IPS-18a (cell line): ENCODE measurements around the gene RALGPS2.
A peak's percentile ranks its signal among the peaks of the same experiment; 100 is the strongest.

ENCODE experiments used
- H3K27ac ChIP-seq: one replicate; pipeline ENCODE4 v1.5.1; 2013; ENCODE audit warnings: low read length
- H3K27me3 ChIP-seq: one replicate; pipeline ENCODE4 v1.6.1; 2013; ENCODE audit warnings: mild to moderate bottlenecking, low read length; ENCODE audit not compliant: control insufficient read depth, insufficient read depth
- H3K36me3 ChIP-seq: one replicate; pipeline ENCODE4 v1.6.1; 2013; ENCODE audit warnings: low read depth, low read length; ENCODE audit not compliant: control insufficient read depth
- H3K4me1 ChIP-seq: one replicate; pipeline ENCODE4 v1.6.1; 2013; ENCODE audit warnings: low read depth, low read length; ENCODE audit not compliant: control insufficient read depth
- H3K4me3 ChIP-seq: one replicate; pipeline ENCODE4 v1.5.1; 2013; ENCODE audit warnings: low read length
- H3K9ac ChIP-seq: one replicate; pipeline ENCODE4 v1.6.1; 2013; ENCODE audit warnings: mild to moderate bottlenecking, low read length, moderate library complexity
- H3K9me3 ChIP-seq: one replicate; pipeline ENCODE4 v1.6.1; 2013; ENCODE audit warnings: low read depth, low read length; ENCODE audit not compliant: control insufficient read depth

The RALGPS2 gene

DNA sequence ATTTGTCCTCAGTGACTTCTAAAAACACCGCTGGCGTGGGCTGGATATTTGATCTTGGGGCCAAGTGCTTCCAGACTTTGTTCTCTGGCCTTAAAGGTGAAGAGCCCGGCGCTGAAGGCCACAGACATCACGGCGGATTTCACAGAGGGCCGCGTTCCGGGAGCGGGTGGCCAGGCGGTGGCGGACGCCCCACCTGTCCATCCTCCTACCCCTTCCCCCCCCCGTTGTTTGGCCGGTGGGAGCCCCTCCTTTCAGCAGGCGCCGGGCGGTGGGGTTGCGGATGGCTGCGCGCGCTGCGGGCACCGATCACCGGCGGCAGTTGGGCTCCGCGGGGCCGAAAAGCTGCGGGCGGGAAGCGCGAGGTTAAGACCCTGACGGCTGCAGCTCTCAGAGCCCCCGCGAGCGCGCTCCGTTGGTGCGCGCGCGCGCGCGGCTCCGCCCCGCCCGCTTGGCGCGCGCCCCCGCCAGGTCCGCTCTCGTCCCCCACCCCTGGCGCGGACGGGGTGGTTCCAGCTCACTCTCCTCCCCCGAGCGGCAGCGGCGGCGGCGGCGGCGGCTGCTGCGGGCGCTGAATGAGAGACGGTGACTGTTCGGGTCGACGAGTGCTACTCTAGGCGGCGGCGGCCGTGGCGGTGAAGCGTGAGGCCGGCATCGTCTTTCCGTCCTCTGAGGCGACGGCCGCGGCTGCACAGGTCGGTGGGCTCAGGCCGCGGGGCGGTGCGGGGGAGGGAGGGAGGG is at the start of gene RALGPS2:
RALGPS2 (plus strand) TSS at position 517 of the 738 bp plus-strand sequence. CDS start 51,521 bp downstream, outside the sequence.
- H3K9me3 ChIP-seq = no peaks in the 10 kb centered on the region
- H3K27me3 ChIP-seq = peaks cover 10% of the 10 kb centered on the region
- no peaks in the 10 kb centered on the region for H3K36me3 ChIP-seq
- peak within 1 kb of the TSS; percentile 83 for H3K9ac ChIP-seq
- peak within 1 kb of the TSS; percentile 49 for H3K27ac ChIP-seq
- H3K4me1 ChIP-seq = peaks cover 22% of the 10 kb centered on the region
- H3K4me3 ChIP-seq = peak within 1 kb of the TSS; percentile 97

DNA sequence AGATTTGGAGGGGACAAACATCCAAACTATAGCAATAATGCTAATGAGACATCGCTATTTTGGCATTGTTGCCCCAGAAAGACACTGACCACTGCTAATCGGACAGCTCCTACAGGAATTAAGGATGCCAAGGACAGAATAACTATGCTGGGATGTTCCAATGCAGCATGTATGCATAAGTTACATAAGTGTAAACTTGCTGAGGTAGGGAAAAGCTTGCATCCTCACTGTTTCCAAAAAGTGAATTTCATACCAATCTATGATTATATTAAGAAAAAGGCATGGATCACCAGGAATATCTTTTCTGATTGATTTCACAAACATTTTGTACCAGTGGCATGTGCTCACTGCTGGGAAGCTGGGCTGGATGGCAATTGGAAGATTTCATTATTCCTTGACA is 45.8 kb upstream of the RALGPS2 start:
- no peaks in the 10 kb centered on the region for H3K9me3 ChIP-seq
- no peak overlapping the region for H3K27ac ChIP-seq
- no peaks in the 10 kb centered on the region for H3K4me1 ChIP-seq
- no peaks in the 10 kb centered on the region for H3K27me3 ChIP-seq
- H3K9ac ChIP-seq = no peak overlapping the region
- no peaks in the 10 kb centered on the region for H3K36me3 ChIP-seq
- no peak overlapping the region for H3K4me3 ChIP-seq

- H3K27ac ChIP-seq = no peak overlapping the region
These were observed 42.6 kb upstream of the RALGPS2 start for GRCh38 chr1:178682429-178682828.

DNA sequence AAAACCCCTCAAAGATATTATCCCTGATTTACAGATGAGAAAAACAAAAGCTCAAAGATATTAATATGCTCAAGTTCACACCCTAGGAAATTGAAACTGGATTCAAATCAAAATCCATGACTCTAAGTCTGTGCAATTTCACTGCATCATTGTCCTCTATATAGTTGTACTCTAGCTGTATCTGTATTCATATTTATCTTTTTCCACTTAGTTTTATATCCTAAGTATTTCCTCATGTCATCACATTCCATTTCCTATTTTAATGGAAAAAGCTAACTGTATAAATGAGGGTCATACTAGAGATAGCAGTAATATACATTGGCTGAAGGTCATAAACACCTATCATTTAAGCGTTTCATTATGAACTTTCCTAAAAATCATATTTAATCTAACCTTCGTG is 42.2 kb upstream of the RALGPS2 start:
- Histone ChIP-seq H3K4me3 (no peak overlapping the region), H3K9ac (no peak overlapping the region), H3K9me3 (no peaks in the 10 kb centered on the region), H3K4me1 (no peaks in the 10 kb centered on the region), H3K36me3 (no peaks in the 10 kb centered on the region), H3K27ac (no peak overlapping the region), H3K27me3 (no peaks in the 10 kb centered on the region)

More at GRCh38 chr1:178682429-178682828, 42.6 kb upstream of the RALGPS2 start:
- Histone ChIP-seq H3K9ac (no peak overlapping the region), H3K36me3 (no peaks in the 10 kb centered on the region), H3K27me3 (no peaks in the 10 kb centered on the region), H3K4me3 (no peak overlapping the region), H3K4me1 (no peaks in the 10 kb centered on the region), H3K9me3 (no peaks in the 10 kb centered on the region)

GRCh38 chr1:178683291-178683690 is 41.8 kb upstream of the RALGPS2 start:
- Histone ChIP-seq H3K9me3 (no peaks in the 10 kb centered on the region), H3K4me3 (no peak overlapping the region), H3K4me1 (no peaks in the 10 kb centered on the region), H3K9ac (no peak overlapping the region), H3K36me3 (no peaks in the 10 kb centered on the region), H3K27me3 (no peaks in the 10 kb centered on the region), H3K27ac (no peak overlapping the region)

GRCh38 chr1:178684111-178684510 is 40.9 kb upstream of the RALGPS2 start:
- Histone ChIP-seq H3K27me3 (no peaks in the 10 kb centered on the region), H3K9ac (no peak overlapping the region), H3K4me1 (no peaks in the 10 kb centered on the region), H3K4me3 (no peak overlapping the region), H3K9me3 (no peaks in the 10 kb centered on the region), H3K27ac (no peak overlapping the region), H3K36me3 (no peaks in the 10 kb centered on the region)

DNA sequence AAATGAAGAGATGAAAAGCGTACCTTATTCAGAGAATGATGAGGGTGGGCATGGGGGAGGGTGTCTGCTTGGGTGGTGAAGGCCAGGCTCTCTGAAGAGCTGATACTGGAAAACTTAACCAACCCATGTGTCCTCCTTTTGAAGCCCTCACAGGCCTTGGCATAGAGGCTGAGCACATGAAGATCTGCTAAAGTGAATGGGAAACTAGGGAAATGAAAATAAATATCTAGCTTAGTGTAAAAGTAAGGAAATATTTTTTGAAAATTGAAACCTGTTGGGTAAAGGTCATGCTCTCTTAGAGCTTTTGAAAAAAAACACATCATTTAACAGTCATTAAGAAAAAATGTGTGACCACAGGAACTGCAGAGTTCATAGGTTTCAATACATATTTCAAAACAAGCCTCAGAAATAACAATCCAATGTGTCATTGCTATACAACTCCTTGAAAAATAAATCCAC is 40.5 kb upstream of the RALGPS2 start:
- no peaks in the 10 kb centered on the region for H3K9me3 ChIP-seq
- no peaks in the 10 kb centered on the region for H3K36me3 ChIP-seq
- no peak overlapping the region for H3K4me3 ChIP-seq
- no peak overlapping the region for H3K9ac ChIP-seq
- no peak overlapping the region for H3K27ac ChIP-seq
- no peaks in the 10 kb centered on the region for H3K4me1 ChIP-seq
- H3K27me3 ChIP-seq = no peaks in the 10 kb centered on the region

- Histone ChIP-seq H3K36me3 (no peaks in the 10 kb centered on the region), H3K9me3 (no peaks in the 10 kb centered on the region), H3K4me3 (no peak overlapping the region), H3K9ac (no peak overlapping the region), H3K27ac (no peak overlapping the region), H3K4me1 (no peaks in the 10 kb centered on the region), H3K27me3 (no peaks in the 10 kb centered on the region)
These were observed 38.6 kb upstream of the RALGPS2 start for GRCh38 chr1:178686407-178686806.

DNA sequence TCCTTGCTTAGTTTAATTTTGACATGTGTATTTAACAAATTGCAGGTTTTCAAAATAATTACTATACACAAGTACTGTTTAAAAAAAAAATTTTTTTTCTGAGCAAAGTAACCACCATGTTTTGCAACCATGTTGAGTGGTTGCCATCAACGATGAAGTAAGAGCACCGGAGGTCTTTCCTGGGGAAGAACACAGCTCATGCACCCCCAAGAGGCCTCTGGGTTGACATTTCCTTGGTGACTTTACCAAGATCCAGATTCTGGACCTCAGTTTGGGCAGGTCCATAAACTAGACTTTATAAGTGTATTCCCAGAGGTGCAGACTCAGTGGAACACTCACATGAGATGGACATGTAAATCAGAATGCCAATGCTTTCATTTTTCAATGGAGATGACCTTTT is 36.8 kb upstream of the RALGPS2 start:
- H3K9me3 ChIP-seq = no peaks in the 10 kb centered on the region
- no peak overlapping the region for H3K4me3 ChIP-seq
- no peaks in the 10 kb centered on the region for H3K27me3 ChIP-seq
- peaks cover 2% of the 10 kb centered on the region for H3K4me1 ChIP-seq
- no peaks in the 10 kb centered on the region for H3K36me3 ChIP-seq
- H3K9ac ChIP-seq = no peak overlapping the region
- H3K27ac ChIP-seq = no peak overlapping the region

DNA sequence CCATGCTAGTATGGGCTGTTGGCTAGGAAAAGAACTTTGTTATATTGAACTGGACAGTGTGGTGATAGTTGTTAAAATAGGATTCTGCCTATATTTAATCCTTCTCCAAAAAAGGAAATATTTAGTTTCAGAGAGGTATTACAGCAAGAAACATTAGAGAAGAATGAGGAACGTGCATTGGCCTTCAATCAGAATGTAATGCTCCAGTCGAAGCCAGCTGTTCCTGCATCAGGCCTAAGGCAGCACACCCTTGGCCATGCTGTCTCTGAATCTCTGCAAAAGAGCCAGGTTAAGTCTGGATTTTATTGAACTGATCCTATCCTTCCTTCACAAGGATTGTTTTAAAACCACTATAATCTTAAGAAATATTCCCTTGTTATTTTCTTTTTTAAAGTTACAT is 35.3 kb upstream of the RALGPS2 start:
- no peaks in the 10 kb centered on the region for H3K36me3 ChIP-seq
- no peaks in the 10 kb centered on the region for H3K9me3 ChIP-seq
- H3K9ac ChIP-seq = no peak overlapping the region
- no peak overlapping the region for H3K4me3 ChIP-seq
- H3K4me1 ChIP-seq = peaks cover 6% of the 10 kb centered on the region
- no peaks in the 10 kb centered on the region for H3K27me3 ChIP-seq
- H3K27ac ChIP-seq = no peak overlapping the region

GRCh38 chr1:178690496-178690895 is 34.5 kb upstream of the RALGPS2 start:
- Histone ChIP-seq H3K36me3 (no peaks in the 10 kb centered on the region), H3K4me3 (no peak overlapping the region), H3K9ac (no peak overlapping the region), H3K27ac (no peak overlapping the region), H3K9me3 (no peaks in the 10 kb centered on the region), H3K27me3 (no peaks in the 10 kb centered on the region), H3K4me1 (peaks cover 6% of the 10 kb centered on the region)
